GM18502 (cell line): Measurements from ENCODE around the gene BAK1.
"Not testable (repeated sequence)": the region's sequence is repeated elsewhere in the genome, so short reads cannot be mapped to it uniquely, and the experiment has no call there.

Experiments
- ATAC-seq: cut with Tn5 transposase; IDR thresholded peaks from one replicate; pipeline ENCODE4 v1.9.1; 2021; ENCODE audit warnings: mild to moderate bottlenecking; ENCODE audit not compliant: unreplicated experiment, poor library complexity

Gene BAK1

DNA sequence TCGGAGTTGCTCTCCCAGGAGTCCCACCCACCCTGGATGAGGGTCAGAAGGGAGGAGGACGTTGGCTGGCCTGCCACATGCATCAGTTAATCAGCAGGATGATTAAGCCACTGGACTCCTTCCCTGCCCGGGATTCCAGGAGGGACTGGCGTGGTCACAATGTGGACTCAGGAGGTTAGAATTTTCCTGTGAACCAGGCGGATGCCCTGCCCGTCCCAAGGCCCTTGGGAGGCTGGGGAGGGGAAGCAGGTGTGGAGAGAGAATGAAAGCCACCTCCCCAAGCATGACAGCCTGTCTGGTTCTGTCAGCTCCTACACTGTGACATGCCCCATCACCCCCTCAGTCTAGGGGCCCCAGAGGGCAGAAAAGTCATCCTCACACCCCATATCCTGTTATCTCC, 29.5 kb upstream of the BAK1 start:
- ATAC-seq = no peak

DNA sequence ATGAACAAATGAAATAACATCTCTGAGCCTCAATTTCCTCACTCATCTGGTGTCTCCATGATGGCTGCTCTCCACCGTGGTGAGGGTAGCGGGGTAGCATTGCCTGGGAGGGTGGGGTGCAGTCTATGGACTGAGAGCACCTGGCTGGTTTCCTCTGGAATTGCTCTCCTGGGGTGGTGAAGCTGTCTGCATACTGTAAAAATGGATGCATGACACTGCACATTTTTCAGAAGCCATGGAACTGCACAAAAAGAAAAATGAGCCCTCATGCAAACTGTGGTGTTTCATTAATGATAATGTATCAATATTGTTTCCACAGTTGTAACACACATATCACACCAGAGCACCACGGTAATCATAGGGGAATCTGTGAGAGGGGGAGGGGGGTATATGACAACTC, 28.9 kb upstream of the BAK1 start:
- ATAC-seq = no peak

DNA sequence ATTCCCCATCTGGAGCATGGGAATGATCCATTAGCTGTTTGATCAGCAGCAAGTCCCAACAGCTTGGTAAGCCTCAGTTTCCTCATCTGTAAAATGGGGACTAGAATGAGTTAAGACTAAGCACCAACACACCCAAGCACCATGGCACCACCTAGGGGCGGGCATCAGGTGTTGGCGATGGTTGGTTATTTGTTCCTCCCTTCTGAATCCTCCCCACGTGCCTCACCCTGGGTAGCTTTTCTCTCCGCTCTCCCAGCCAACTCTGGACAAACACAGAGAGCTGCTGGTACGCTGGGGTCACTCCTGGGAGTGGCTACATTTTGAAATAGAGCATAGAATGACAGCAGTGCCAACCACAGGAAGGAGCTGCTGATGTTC, 27.7 kb upstream of the BAK1 start:
- no peak for ATAC-seq

DNA sequence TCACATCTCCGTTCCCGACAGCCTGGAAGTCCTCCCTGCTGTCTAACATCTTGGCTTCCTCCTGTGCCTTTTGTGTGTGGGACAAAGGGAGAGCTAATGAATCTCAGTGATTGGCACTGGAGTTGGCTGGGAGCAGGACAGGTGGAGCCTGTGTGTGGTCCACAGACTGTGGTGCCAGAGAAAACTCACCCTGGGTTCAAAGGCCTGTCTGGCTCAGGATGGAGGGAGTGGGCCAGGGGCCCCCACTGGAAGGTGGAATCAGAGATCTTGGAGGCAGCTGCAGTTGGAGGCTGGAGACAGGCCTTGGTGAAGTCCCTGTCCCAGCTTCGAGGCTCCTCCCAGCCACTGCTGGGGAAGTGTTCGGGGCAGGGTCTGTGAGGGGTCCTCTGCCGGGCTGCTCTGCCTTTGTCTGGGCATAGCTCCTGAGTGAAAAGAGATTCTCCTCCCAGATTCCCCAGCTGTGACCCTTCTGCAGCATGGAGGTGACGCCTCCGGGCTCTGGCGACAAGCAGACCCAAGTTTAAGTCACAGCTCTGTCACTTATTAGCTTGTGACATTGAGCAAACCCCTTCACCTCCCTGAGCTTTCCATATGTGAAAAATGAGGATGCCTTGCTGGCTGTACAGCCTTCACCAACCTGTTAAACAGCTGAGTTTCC, 27.2 kb upstream of the BAK1 start:
- ATAC-seq = no peak

DNA sequence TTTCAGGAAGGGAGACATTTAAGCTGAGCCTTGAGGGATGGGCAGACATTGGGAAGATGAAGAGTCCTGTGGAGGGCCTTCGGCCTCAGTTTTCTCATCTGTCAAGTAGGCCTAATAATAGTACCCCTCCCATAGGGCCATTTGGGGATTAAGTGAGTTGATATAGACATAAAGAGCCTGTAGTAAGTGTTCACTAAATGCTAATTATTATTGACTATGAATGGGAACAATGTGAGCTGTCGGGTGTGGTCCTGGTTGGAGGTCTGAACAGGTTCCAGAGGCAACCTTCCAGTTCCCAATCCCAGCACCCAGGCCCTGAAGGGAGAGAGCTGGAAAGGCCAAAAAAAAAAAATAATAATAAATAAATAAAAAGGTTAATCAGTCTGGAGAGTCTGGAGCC, 26.6 kb upstream of the BAK1 start:
- no peak for ATAC-seq

DNA sequence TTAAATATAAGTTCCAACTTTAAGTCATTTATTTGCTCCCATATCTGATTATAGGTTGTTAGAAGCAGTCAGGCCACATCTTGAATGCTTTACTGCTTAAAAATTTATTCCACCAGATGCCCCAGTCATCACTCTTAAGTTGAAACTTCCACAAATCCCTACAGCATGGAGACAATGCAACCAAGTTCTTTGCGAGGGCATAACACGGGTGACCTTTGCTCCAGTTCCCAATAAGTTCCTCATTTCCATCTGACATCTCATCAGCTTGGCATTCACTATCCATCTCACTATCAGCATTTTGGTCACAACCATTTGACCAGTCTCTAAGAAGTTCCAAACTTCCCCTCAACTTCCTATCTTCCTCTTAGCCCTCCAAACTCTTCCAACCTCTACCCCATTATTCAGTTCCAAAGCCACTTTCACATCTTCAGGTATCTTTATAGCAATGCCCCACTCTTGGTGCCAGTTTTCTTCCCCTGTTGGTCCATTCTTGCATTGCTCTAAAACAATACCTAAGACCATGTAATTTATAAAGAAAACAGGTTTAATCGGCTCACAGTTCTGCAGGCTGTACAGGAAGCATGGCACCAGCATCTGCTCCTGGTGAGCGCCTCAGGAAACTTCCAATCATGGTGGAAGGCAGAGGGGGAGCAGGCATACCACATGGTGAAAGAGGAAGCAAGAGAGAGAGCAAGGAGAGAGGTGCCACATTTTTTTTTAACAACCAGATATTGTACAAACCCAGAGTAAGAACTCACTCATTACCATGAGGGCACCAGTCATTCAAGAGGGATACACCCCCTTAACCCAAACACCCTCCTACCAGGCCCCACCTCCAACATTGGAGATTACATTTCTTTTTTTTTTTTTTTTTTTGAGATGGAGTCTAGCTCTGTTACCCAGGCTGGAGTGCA, 25.1 kb upstream of the BAK1 start:
- no peak for ATAC-seq

DNA sequence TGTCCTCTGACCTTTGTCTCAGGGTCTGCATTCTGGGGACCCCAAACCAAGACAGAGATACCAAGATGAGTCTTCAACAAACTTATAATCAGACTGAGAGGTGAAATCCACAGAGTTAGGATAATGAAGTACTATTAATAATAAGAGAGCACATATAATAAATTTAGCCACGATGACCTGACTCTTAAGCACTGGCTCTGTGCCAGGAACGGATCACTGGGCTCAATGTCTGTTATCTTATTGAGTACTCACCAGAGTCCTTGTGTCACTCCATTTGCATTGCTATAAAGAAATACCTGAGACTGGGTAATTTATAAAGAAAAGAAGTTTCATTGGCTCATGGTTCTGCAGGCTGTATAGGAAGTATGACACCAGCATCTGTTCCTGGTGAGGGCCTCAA, 22.1 kb upstream of the BAK1 start:
- no peak for ATAC-seq

DNA sequence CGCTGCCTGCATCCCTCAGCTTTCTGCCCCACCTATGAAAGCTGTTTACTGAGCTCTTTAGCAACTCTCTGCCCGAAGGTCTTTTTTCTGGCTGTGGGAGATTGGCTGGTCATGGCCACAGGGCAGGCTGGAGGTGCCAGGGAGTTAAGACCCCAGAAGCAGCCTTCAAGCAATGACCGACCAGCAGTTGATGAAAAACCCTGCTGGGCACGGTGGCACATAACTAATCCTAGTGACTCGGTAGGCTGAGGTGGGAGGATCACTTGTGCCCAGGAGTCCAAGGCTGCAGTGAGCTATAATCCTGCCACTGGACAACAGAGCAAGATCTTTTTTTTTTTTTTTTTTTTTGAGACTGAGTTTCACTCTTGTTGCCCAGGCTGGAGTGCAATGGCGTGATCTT, 20.7 kb upstream of the BAK1 start:
- ATAC-seq = no peak

DNA sequence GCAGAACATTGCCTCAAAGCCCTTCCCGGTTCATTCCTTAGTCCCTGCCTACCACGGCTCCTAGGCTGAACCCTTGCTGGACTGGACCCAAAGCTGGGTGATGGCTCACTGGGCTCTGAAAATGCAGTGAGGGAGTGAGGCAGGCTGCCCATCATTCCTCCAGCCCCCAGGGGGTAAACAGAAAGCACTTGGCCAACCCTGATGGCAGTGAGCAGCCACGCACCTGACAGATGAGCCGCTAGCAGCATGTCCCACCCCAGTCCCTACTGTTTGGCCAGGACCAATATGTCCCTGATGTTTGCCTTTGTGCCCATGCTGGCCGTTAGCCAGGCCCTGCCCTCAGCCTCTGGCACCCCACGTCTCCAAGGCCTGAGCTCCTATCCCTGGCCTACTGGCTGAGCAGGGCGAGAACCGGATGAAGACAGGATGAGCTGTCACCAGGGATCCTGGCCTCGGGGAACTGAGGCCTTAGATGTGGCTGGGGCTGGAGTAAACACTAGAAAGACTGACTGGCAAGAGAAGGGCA, 19.4 kb upstream of the BAK1 start:
- no peak for ATAC-seq

DNA sequence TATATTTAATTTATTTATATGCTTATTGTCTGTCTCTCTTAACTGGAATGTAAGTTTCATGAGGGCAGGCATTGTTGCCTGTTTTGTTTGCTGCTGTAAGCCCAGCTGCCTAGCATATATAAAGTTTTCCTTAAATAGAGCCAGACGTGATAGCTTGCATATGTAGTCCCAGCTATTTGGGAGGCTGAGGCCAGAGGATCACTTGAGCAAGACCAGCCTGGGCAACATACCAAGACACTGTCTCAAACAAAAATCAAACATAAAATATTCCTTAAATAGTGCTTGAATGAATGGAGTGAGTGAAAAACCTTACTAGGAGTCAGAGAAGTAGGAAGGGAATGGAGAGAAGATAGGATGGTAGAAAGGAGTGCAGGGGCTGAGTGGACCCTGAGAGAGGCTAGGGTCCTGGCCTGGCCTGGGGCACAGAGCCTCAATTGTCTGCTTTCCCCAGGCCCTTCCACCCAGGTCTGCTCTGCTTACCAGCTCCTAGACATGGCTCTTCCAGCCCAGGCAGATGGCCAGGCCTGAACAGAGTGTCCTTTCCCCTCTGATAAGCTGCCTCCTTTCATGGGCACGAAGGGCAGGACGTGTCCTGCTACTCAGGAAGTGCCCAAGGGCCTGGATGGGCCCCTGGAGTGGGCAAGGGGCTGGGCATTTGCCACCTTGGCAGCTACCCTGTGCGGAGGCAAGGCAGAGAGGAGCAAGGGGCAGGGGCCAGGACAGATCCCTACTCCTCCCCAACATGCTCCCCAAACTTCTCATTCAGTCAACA, 17.7 kb upstream of the BAK1 start:
- no peak for ATAC-seq

DNA sequence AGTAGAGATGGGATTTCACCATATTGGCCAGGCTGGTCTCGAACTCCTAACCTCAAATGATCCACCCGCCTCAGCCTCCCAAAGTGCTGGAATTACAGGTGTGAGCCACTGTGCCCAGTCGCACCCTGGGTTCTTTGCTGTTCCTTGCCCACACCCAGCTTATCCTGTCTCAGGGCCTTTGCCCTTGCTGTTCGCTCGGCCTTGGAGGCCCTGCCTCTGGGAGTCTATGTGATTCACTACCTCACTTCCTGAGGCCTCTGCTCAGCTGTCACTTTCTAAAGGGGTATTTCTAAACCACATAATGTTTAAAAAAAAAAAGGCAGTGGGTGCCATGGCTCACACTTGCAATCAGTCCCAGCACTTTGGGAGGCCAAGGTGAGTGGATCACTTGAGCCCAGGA, 16.8 kb upstream of the BAK1 start:
- ATAC-seq = not testable (repeated sequence)

DNA sequence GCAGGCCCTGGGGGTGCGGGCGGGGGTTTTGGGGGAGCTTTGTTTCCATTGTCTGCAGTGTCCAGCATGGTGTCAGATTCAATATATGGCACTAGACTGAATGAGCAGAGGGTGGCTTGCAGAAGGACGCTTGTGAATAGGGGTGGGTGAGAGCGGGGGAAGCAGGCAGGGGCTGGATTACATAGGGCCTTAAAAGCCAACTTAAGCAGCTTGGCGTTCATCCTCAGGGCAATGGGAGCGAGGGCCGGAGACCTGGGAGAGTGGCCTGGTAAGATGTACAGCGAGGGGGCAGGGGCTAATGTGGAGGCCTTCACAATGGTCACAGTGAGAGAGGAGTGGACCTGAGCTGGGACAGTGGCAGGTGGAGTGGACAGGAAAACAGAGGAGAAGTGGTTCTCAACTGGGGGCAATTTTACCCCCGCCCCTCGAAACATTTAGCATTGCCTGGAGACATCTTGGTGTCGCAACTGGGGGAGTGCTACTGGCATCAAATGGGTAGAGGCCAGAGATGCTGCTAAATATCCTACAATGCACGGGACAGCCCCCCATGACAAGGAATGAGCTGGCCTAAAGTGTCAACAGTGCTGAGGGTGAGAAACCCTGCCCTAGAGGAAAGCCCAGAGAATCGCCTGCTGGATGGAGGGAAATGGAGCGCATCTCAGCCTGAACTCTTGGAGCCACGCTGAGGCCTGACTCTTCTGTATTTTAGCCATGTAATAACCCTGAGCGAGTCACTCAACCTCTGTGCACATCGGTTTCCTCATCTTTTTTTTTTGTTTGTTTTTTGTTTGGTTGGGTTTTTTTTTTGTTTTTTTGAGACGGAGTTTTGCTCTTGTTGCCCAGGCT, 15.1 kb upstream of the BAK1 start:
- ATAC-seq = no peak

DNA sequence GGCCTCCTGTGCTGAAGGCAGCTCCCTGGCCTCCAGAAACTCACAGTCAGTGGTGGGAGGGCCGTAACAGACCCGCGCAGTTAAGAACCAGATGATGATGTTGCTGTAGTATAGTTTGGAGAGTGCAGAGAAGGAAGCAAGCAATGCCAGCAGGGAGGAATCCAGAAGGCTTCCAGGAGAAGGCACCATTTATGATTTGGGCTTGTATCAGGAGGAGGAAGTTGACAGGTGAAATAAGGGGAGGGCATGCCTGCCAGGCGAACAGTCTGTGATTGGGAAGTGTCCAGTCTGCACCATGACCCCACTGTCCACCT, 13.3 kb upstream of the BAK1 start:
- no peak for ATAC-seq

DNA sequence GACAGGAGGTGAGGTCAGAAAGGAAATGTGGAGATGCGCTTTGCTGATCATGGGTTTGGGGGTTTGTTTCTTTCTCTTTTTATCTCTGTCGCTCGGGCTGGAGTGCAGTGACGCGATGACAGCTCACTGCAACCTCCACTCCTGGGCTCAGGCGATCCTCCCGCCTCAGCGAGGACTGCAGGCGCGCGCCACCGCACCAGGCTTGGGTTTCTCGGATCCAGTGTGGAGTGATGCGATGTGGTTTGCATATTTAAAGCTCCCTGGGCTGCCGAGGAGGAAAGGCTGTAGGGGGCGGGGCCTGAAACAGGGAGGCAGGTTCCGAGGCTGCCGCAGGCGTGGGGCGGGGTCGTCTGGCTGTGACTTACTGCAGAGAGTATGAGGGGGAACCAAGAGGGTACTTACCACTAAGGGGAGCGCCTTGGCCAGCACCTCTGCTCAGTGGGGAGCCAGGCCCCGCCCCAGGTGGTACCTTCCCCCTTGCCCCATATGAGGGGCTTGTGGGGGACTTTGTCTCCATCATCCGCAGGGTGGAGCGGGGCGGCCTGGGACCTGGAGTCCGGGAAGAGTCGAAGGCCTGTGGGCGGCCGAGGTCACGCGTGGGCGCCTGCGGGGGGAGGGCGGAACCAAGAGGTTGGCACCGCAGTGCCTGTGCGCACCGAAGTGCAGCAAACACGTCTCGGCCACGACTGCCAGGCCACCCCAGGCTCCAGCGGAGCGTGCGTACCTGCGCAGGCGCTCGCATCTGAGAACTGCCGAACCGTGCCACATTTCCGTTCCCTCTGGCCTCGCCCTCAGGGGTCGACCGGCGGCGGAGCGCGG, 12.7 kb upstream of the BAK1 start:
- ATAC-seq = no peak

DNA sequence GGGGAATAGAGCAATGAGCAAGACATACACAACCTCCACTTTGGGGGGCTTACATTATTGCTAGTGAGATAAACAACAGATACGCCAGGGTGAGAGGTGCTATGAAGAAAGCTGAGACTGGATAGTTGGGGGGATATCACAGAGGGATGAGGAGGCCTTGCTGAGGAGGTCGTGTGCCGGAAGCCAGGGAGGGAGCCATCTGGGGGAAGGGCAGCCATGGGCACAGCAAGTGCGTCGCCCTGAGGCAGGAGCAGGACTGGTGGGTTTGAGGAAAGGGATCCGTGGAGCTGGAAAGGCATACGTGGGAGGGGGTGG, 12.2 kb upstream of the BAK1 start:
- no peak for ATAC-seq

DNA sequence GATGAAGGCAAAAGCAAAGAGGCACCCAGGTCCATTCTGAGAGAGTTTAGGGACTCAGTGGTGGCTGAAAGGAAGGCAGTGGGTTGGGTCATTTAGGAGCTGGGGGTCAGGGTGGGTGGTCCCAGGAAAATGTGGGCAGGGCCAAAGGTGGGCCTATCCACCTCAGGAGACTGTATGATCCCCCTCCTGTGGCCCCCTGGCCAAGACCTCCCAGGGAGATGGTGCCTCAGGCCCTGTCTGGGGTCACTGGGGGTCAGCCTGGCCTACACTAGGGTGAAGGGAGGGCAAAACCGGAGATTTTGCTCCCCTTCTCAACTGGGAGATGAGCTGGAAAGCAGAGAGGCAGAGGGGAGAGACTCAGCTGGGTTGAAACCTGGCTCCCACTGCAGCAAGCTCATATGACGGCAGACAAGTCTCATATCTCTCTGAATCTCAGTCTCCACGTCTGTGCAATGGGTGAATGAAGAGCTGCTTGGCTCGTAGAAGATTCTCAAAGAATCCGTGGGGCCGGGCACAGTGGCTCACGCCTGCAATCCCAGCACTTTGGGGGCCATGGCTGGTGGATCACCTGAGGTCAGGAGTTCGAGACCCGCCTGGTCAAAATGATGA, 11.5 kb upstream of the BAK1 start:
- ATAC-seq = no peak

DNA sequence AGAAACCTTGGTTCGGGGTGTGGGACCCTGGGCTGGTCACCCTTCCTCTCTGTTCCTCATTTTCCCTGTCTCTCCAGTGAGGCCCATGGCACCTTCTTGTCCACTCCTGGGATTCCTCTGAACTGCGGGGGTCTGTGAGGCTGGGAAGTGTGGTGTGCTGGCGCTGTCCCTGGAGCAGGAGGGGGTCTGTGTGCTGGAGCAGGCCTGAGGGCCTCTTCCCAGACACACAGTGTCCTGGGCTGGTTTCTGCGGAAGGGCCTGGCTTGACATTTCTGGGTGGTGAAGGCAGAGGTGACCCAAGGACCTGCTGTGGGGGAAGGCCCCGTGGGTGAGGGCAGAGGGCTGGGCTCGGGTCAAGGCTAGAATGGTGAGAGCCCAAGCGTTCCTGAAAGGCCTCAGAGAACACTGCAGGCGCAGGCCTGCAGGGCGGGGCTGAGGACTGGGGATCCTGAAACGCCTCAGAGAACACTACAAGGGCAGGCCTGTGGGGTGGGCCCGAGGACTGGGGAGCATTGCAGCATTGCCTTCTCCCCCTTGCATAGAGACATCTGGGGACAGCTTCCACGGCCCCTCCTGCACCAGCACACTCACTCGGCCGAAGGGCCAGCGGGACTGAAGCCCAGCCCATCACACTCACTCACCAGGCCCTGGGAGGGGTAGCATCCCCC, 10.6 kb upstream of the BAK1 start:
- no peak for ATAC-seq

DNA sequence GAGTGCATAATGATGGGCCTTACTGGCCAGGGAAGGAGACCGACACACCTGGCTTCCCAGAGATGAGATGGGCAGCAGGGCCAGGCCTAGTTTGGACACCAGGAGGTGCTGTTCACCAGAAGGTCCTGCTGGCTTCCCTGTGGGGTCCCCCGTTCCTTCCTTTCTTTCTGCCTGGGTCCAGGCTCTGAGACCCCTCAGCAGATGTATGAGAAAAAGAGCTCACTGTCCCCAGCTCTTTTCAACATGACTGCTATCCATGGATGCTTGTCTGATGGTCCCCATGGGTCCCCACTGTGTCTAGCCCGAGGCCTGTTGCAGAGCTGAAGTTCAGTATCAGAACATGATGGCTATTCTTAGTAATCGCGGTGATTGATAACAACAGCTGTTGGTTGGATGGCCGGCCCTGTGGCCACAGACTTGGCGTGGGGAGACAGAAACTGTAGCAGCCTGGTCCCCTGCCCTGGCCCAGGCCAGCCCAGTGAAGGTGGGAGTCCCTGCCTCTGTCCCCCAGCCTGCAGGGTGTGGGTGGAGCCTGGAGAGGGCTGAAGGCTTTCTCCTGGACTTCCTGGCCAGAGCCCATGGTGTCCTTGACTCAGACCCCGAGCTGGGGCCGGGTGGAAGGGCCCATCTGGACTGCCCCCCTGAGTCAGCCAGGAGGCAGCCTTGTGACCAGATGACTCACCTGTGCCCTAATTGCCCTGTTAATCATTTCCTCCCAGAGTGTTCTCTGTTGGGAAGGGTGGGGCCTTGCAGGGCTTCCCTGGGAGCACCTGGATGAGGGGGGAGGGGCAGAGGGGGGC, 9.9 kb upstream of the BAK1 start:
- ATAC-seq = no peak
